NCI-H446 treated with DMSO at 0.1 percent for 48 hours (cell line): ENCODE measurements around the gene CTPS1.

Experiments used
- DNase-seq: peaks from one replicate; lab custom pipeline; 2025; lab: John Stamatoyannopoulos, UW

CTPS1 gene

DNA sequence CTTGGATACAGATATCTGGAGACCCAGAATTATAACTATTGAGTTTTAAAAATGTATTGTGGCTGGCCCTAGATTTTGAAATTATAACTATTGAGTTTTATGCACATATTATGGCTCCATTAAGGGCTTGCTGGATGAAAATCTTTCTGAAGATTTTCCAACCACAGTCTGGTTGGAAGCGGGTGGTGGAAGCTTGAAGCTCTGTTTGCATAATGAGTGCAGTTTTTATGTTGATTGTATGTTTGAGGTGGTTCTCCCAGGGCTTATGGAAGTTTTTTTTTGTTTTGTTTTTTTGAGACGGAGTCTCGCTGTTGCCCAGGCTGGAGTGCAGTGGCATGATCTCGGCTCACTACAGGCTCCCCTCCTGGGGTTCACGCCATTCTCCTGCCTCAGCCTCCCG lies 10.1 kb upstream of the CTPS1 start:
- DNase-seq, result no peak

DNA sequence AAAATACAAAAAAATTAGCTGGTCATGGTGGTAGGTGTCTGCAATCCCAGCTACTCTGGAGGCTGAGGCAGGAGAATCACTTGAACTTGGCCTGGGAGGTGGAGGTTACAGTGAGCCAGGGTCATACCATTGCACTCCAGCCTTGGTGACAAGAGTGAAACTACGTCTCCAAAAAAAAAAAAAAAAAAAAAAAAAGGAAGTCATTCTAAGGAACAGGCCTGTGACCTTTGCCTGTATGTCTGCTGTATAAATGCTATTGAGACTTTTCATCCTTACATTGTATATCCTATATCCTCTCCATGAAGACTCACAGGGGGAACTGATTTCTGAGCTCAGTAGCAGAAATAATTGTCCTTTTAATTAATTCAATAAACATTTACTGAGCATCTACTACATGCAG lies 7.5 kb upstream of the CTPS1 start:
- DNase-seq, result no peak

DNA sequence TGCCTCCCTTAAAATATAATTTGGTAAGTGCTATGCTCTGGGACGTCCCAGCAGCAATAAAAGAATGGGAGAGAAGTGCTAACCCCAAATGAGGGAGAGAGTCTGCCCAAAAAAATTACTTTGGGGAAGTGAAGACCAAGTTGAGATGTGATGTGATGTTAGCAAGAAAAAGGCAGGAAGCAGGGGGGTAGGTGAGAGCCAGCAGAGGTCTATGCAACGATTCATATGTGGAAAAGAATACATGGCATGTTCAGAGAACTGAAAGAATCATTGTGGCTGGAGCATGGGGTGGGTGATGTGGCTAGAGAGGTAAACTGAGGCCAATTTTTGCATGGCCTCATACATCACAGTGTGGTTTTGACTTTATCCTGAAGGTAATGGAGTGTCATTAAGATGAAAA lies 5.6 kb upstream of the CTPS1 start:
- DNase-seq, result no peak

DNA sequence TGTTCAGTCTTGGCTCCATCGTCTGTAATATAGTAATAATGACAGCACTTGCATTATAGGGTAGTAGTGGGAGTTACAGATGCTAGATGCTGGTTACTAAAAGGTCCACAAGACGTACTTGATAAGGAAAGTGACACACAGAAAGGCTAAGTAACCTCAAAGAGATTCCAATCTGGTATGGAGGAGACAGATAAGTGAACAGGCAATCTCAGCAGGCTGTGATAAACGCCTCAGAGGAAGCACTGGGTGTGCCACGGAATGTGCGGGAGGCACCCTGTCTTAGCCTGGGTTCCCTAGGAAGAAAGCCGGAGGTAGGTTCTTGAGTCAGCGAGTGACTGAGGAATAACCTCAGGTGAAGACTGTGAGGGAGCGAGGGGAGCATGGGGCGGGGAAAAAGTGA lies 4.6 kb upstream of the CTPS1 start:
- no peak for DNase-seq

DNA sequence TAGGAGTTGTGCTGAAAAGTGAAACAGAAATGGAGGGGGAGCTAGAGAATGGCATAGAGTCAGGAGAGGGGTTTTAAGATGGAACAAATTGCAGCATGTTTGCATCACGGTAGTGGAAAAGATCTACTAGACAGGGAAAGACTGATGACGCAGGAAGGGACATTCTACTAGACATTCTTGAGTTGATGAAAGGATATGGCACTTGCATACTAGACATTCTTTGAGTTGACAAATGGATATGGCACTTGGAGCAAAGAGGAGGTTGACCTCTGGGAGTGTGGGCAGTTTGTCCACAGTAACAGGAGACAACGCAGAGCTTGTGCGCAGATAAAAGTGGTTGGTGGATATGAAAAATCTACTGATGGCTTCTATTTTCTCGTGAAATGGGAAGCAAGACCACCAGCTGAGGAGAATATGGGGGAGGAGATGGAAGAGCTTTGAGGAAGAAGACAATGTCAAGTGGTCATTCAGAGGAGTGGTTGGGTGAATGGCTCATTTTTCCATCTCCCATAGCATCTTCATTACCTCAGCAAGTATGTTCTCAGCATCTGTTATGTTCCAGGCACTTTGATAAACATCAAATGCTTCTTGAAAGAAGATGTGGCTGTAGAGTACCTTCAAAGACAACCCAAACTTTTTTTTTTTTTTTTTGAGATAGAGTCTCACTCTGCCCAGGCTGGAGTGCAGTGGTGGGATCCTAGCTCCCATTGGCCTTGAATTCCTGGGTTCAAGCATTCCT lies 2.4 kb upstream of the CTPS1 start:
- no peak for DNase-seq

DNA sequence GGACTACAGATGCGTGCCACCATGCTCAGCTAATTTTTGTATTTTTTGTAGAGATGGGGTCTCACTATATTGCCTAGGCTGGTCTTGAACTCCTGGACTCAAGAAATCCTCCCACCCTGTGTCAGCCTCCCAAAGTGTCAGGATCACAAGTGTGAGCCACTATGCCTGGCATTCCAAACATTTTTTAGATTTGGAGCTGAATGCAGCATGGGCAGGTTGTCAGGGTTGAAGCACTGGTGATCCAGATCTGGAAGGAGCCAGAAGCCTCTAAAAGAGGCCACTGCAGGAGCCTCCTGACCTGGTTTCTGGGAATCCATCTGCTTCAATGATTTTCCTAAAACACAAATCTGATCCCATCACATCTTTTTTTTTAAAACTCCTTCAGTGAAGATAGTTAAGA lies 1.8 kb upstream of the CTPS1 start:
- DNase-seq, result no peak

DNA sequence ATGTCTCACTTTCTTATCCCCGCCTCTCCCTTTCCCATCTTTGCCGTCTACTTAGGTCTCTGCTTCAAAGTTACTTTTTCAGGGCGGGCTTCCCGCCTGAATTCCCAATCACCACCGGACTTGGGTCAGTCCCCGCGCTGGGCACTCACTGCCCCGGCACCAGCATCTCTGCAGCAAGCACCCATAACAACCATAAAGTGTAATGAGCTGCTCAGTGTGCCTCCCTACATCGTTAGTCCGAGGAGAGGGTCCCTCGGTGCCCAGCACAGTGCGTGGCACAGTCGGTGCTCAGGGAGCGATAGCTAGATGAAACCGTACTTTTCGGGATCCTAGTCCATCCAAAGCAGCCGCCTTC lies 633 bp upstream of the CTPS1 start:
- DNase-seq, result no peak

DNA sequence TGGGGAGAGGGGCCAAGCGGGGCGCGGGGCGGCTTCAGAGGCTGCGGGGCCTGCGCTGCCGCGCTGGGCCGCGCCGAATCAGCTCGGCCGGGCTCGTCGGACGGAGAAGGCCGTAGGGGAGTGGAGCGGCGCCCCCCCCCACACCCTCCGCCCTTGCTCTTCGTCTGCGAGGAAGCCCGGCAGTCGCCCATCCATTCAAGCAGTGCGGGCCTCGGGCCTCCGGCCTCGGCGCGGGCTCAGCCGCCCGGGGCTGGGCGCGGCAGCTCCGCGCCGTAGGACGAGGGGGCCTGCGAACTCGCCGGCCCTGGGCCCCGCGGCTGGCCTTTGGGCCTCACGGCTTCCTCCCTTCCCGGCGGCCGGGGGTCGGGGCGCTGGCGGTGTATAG lies 564 bp downstream of the CTPS1 start:
- DNase-seq, result no peak

DNA sequence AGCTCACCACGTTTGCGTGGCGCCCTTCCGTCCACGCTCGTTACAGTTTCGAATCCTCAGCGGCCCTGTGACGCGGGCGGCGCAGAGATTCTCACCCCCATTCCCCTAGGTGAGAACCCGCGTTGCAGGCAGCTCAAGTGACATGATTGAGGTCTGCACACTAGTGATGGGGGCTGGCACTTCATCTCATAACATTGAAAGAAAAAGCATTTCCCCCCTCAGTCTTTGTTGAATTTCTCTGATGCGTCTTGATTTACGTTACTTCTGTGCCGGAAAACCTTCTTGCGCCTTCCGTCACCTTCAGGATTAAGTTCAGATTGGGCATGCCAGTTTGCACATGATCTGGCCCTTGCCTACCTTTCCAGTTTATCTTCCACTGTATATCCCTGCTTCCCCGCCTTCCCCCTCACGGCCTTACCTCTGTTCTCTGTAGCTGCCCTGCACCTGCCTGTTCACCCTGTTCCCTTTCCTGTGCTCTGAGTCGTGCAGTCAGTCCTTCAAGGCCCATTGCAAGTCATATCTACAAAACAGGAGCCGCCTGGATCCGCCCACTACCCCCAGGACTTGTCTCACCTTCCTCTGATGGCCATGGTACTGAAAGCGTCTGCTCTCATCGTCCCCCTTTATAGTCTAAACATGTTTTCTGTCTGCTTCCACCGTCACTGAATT lies 1.1 kb downstream of the CTPS1 start:
- DNase-seq, result no peak

DNA sequence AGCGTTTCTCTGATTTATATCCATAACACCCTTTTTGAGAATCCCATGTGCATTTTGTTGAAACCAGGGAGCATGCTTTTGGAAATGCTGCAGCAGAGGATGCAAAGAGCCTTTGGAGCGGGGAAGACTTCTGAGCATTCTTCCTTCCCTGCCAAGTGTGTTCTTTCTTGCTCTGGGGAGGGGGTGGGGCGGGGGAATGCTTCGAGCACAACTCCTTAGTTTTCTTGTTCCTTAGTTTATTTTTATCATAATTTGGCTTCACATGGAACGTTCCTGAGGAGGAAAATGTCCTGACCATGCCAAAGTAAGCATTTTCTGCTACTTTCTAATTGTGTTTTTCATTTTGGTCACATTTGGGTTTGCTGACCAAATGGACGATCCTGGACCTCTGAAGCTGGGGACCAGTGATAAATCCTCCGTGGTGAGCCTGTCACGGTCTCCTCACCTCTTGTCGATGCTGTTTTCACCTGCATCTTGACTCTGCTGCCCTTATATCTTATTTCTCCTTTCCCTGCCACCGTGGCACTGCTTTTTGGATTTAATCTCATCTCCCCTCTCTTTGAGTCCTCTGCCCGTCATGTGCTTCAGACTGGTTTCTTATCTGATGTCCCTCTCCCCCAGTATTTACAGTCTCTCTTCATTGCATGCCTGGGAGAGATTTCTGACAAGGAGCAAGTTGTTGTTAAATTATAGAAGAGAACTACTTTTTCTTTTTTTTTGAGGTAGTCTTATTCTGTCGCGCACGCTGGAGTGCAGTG lies 2.4 kb downstream of the CTPS1 start:
- no peak for DNase-seq

DNA sequence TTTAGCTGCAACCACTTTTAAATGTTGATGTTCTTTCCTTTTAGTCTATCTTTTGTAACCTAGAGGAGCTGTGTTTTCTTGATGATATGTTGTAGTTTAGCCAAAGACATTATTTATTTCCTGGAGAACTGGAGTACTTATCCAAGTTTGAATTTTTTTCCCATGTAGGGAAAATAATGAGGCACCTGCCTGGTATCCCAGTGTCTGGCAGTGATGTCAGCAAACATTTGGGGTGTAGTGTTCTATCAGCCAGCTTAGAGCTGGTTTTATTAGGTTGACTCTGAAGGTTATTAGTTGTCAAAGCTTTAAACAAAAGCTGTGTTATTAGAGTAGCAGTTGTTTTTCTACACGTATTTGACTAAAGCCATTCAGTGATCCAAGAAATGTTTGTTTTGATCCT lies 3.2 kb downstream of the CTPS1 start:
- no peak for DNase-seq

DNA sequence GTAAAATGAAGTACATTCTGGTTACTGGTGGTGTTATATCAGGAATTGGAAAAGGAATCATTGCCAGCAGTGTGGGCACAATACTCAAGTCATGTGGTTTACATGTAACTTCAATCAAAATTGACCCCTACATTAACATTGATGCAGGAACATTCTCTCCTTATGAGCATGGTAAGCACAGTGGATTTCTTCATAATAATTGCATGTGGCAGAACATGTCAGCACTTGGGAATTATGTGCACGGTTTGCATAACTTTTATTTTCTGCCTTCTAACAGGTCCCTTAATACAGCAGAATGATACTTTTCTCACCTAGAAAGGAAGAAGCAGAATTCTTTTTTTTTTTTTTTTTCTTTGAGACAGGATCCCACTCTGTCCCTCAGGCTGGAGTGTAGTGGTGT lies 3.8 kb downstream of the CTPS1 start:
- DNase-seq, result no peak

DNA sequence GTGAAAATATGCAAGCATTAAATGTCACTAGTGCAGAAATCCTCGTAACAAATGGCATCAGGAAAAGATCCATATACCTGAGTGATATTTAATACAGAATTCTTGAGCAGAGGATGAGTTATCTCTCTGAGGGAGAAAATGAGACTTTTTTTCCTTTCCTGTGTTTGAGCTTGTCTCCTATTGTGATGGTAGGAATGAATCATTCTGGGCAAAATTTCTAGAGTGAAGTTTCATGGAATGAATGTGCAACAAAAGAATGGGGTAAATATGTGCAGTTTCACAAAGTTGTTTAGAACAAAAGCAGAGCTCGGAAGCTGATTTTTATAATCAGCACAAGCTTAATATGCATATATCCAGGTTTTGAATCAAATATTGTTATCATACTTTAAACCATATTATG lies 4.6 kb downstream of the CTPS1 start:
- DNase-seq, result no peak

DNA sequence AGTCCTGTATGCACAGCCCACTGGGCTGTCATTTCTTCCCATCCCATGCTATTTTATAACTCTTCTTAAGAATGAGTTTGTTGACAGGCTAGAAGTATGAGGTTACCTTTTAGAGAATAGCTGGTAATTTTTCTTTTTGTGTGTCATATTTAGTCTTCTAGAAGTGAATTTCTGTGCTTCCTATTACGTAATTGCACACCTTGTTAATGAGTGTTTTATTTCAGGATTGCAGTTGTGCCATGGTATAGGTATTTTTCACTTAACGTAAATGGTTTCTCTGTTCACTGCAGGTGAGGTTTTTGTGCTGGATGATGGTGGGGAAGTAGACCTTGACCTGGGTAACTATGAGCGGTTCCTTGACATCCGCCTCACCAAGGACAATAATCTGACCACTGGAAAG lies 5.0 kb downstream of the CTPS1 start:
- no peak for DNase-seq

DNA sequence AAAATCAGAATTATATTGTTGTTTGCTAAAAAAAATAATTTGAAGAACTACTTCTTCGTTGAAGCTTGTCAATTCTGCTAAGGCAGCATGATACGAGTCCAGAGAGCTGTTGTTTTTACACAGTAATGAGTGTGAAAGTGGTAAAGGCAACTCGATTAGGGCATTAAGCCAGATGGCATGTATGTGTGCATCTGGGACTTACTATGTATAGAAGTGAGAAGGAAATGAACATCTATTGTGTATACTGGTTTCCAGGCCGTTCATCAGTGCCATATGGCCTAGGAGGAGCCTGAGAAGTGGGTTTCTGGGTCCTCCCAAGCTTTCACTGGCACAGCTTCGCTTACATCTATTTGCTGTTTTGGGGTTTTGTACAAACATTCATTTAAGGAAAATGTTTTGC lies 5.7 kb downstream of the CTPS1 start:
- peak; percentile 91 for DNase-seq

DNA sequence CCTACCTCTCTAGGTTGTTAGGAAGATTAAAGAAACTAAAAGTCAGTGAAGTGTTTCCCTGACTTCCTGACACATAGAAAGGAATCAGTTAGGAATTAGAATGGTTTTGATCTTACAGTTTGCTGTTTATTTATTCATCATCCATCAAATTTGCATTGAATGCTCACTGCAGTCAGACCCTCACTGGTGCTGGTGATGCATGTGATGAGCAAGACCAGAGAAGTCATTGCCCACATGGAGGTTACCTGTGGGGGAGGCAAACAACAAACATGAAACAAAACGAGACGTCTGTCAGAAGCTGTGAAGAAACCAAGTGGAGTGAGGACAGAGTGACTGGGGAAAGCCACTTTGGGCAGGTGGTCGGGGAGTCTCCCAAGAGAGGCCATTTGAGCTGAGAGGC lies 6.4 kb downstream of the CTPS1 start:
- DNase-seq, result no peak

DNA sequence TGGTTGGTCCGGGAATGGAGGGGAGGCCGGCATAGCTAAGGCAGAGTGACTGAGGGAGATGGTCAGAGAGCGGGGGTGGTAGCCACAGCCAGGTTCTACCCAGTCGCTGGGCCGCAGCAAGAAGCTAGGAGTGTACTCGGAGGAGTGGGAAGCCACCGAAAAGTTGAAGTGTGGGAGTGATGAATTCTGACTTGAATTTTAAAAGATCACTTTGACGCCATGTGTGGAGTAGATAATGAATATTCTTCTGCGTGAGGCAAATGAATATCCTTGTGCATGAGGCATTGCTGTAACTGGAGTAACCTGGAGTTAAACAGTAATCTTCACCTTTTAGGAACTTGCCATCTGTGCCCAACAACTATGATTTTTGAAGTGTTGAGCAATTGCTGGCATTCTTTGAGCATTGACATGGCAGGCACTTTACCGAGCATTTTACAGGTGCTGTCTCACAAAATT lies 6.9 kb downstream of the CTPS1 start:
- DNase-seq, result no peak

DNA sequence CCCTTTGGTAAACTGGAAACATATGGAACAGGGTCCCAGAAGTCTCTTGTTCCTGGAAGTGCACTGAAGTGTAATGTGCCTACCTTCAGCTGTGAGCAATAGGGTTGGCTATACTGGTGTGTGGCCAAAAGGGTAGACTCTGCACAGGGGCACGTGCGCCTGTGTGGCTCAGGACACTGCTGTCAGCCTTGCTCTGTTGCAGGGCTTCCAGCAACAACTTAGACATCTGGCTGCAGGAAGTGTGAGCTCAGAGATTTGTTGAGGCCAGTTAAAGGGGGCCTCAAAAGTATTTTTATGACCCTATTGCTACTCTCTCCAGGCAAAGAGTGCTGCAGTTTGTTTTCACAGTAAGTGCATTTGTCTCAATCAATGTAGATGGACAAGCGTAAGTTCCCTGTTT lies 7.5 kb downstream of the CTPS1 start:
- DNase-seq, result no peak

DNA sequence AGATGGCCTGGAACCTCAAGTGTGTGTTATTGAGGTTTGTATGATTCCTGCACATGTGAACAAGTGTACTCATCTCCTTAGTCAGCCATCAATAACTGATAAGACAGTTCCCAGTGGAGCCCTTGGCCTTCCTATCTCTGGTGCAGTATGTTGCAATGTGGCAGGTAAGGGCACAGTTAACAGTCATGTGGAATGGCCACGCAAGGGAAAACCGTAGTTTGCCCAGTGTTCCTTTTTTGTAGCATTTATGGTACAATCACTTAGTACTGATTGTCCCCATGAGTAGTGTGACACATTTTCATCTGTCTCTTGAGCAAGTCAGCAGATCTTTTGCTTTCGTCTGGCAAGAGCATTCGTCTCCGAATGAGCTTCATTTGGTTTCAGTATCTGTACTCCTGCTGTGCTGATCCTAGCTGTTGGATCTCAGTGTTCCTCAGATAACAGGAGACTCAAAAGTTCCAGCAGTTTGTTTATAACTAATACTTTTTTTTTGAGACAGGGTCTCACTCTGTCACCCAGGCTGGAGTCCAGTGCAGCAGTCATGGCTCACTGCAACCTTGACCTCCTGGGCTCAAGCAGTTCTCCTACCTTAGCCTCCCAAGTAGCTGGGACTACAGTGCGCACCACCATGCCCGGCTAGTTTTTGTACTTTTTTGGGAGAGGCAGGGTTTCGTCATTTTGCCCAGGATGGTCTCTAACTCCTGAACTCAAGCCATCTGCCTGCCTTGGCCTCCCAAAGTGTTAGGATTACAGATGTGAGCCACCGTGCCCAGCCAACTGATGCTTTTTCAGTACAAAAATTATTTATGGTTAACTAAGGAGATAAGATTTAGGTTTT lies 8.2 kb downstream of the CTPS1 start:
- DNase-seq, result no peak

DNA sequence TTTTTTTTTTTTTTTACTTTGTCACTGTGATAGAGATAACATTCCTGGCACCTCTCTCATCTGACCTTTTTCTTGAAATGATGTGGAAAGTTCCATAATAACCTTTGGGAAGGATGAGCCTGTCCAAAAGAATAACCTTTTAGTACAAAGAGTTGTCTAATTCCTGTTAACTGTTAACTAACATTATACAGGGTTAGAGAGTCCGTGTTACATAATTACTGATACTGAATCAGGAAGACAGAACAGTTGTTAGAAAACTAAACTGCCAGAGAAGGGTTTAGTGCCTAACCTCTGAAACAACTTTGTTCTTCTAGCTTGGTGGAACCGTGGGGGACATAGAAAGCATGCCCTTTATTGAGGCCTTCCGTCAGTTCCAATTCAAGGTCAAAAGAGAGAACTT lies 8.8 kb downstream of the CTPS1 start:
- DNase-seq, result no peak

DNA sequence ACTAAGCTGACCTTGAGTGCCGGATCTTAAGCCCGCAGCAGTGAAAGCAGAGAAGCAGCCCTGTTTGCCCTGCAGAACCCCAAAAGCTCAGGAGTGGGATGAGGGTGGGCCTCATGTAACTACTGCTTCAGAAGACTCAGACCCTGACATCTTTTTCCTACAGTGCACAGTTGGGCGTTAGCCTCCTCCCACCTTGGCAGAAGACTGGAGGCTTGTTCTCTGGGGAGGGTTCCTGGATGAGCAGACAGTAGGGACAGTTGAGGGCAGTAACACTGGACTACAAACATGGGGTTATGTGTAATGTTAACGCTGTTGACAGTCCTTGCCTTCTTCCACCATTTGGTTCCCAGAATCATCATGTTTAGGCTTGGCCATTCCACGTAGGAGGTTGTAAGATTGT lies 9.6 kb downstream of the CTPS1 start:
- DNase-seq, result no peak

DNA sequence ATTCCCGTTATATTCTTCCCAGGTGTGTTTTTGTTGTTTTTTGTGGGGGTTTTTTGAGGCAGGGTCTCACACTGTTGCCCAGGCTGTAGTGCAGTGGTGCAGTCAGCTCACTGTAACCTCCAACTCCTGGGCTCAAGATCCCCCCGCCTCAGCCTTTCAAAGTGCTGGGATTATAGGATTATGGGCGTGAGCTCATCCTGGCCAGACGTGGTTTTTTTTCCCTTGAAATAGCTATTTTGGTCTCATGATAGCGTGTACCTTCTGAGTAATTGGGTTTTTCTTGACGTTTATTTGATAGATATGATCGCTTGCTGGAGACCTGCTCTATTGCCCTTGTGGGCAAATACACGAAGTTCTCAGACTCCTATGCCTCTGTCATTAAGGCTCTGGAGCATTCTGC lies 17.6 kb downstream of the CTPS1 start:
- DNase-seq, result no peak

DNA sequence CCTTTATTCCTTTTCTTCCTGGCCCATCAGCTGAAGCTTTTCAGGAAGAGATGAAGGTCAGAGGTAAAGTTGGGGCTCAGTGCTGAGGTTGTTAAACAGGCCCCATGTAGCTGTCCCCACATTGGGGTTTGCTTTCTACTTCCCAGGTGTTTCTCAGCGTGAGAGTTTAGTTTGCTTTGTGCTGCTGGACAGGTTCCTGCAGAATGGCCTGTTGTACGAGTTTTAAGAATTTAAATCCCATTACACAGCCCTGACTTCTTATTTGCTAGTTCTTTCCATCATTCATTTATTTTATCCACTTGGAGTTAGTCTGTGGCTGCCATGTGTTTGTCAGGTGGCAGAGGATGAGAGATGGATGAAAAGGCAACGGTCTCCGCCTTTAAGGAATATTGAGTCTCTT lies 19.2 kb downstream of the CTPS1 start:
- DNase-seq, result no peak
